Hepatocyte (in vitro differentiated cells): ENCODE results near the gene DGCR2. TPM values are rescaled to one million over a fixed set of nuclear protein-coding genes. Genes with fewer than 3 reads are reported as not detected.

ENCODE experiments used
- DNase-seq: peaks from one replicate; pipeline ENCODE4 v3.0.0-alpha.2; 2016; ENCODE audit warnings: low spot score
- H2AFZ ChIP-seq: fragments of 200-600 bp; sonication (generic); 2 replicates; pipeline ENCODE4 v1.6.0; 2016; ENCODE audit warnings: antibody characterized with exemption, mild to moderate bottlenecking
- H3K27ac ChIP-seq: fragments of 200-600 bp; sonication (generic); 2 replicates; pipeline ENCODE4 v1.5.1; 2016; ENCODE audit warnings: mild to moderate bottlenecking
- H3K27me3 ChIP-seq: fragments of 200-600 bp; sonication (generic); 2 replicates; pipeline ENCODE4 v1.6.1; 2016
- H3K36me3 ChIP-seq: fragments of 200-600 bp; sonication (generic); replicated peaks from 2 replicates; pipeline ENCODE4 v1.5.1; 2016; ENCODE audit warnings: low read depth; ENCODE audit not compliant: insufficient read depth
- H3K4me1 ChIP-seq: fragments of 200-600 bp; sonication (generic); 2 replicates; pipeline ENCODE4 v1.5.1; 2016; ENCODE audit warnings: mild to moderate bottlenecking, moderate library complexity; ENCODE audit not compliant: insufficient read depth
- H3K4me2 ChIP-seq: fragments of 200-600 bp; sonication (generic); 2 replicates; pipeline ENCODE4 v1.6.0; 2016
- H3K4me3 ChIP-seq: fragments of 200-600 bp; sonication (generic); 2 replicates; pipeline ENCODE4 v1.5.1; 2016; ENCODE audit warnings: mild to moderate bottlenecking
- H3K79me2 ChIP-seq: fragments of 200-600 bp; sonication (generic); 2 replicates; pipeline ENCODE4 v1.6.0; 2017; ENCODE audit warnings: mild to moderate bottlenecking
- H3K9me2 ChIP-seq: fragments of 200-600 bp; sonication (generic); replicated peaks from 2 replicates; pipeline ENCODE4 v1.6.0; 2017; ENCODE audit warnings: mild to moderate bottlenecking; ENCODE audit not compliant: insufficient read depth
- H3K9me3 ChIP-seq: fragments of 200-600 bp; sonication (generic); 2 replicates; pipeline ENCODE4 v1.5.1; 2016; ENCODE audit warnings: low read depth, mild to moderate bottlenecking
- H4K20me1 ChIP-seq: fragments of 200-600 bp; sonication (generic); 2 replicates; pipeline ENCODE4 v1.6.0; 2016; ENCODE audit warnings: mild to moderate bottlenecking; ENCODE audit not compliant: insufficient read depth, poor library complexity, severe bottlenecking
- EZH2 ChIP-seq: fragments of 200-600 bp; sonication (generic); IDR thresholded peaks from 2 replicates; pipeline ENCODE4 v1.6.1; 2016; ENCODE audit warnings: antibody characterized with exemption, mild to moderate bottlenecking, borderline replicate concordance
- EZH2phosphoT487 ChIP-seq: fragments of 200-600 bp; sonication (generic); IDR thresholded peaks from one replicate; pipeline ENCODE4 v1.6.1; 2018; ENCODE audit warnings: antibody characterized with exemption, mild to moderate bottlenecking, low read depth, moderate library complexity; ENCODE audit not compliant: unreplicated experiment, severe bottlenecking
- WGBS: methylation state at CpG from one replicate; pipeline ENCODE4 v1.1.6; 2016; ENCODE audit warnings: low lambda C conversion rate; ENCODE audit errors: missing lambda C conversion rate; 5-methylcytosine and 5-hydroxymethylcytosine counted together
- polyA plus RNA-seq: library from polyadenylated mRNA; unstranded; fragments of >200 nt; fragmentation: Nextera tagmentation; extraction: Ambion mirVana; gene quantifications from 2 replicates; pipeline ENCODE4 v1.2.1, GENCODE V29; 2016
- total RNA-seq: library from RNA; depleted of rRNA; stranded (reverse); fragments of >200 nt; gene quantifications from 2 replicates; pipeline ENCODE4 v1.2.3, GENCODE V29; 2014
- TF ChIP-seq, protein P1 (sequence below): fragments of 200-600 bp; sonication (generic); IDR thresholded peaks from 2 replicates; pipeline ENCODE4 v1.5.1; 2016; ENCODE audit warnings: antibody characterized with exemption, mild to moderate bottlenecking; ENCODE audit not compliant: poor library complexity

Gene DGCR2
- total and polyA plus RNA-seq, 2 experiments from 2014 or later = 61.5 to 67.2 TPM

GRCh38 chr22:19138217-19139000 lies 16.2 kb upstream of the DGCR2 start:
- WGBS = 96% methylated on average over 15 of the region's 15 CpGs
- Histone ChIP-seq H3K4me3 (no peak overlapping the region), H3K27ac (no peak overlapping the region), H3K27me3 (no peaks in the 10 kb centered on the region), H3K79me2 (peaks cover 4% of the 10 kb centered on the region), H3K4me2 (no peak overlapping the region), H3K4me1 (no peaks in the 10 kb centered on the region), H3K36me3 (no peaks in the 10 kb centered on the region), H2AFZ (no peak overlapping the region), H3K9me3 (no peaks in the 10 kb centered on the region), H3K9me2 (no peaks in the 10 kb centered on the region), H4K20me1 (no peaks in the 10 kb centered on the region)
- TF ChIP-seq EZH2phosphoT487 (no peak), EZH2 (no peak)
- TF ChIP-seq, protein P1, sequence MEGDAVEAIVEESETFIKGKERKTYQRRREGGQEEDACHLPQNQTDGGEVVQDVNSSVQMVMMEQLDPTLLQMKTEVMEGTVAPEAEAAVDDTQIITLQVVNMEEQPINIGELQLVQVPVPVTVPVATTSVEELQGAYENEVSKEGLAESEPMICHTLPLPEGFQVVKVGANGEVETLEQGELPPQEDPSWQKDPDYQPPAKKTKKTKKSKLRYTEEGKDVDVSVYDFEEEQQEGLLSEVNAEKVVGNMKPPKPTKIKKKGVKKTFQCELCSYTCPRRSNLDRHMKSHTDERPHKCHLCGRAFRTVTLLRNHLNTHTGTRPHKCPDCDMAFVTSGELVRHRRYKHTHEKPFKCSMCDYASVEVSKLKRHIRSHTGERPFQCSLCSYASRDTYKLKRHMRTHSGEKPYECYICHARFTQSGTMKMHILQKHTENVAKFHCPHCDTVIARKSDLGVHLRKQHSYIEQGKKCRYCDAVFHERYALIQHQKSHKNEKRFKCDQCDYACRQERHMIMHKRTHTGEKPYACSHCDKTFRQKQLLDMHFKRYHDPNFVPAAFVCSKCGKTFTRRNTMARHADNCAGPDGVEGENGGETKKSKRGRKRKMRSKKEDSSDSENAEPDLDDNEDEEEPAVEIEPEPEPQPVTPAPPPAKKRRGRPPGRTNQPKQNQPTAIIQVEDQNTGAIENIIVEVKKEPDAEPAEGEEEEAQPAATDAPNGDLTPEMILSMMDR = no peak
- DNase-seq = no peak

DNA sequence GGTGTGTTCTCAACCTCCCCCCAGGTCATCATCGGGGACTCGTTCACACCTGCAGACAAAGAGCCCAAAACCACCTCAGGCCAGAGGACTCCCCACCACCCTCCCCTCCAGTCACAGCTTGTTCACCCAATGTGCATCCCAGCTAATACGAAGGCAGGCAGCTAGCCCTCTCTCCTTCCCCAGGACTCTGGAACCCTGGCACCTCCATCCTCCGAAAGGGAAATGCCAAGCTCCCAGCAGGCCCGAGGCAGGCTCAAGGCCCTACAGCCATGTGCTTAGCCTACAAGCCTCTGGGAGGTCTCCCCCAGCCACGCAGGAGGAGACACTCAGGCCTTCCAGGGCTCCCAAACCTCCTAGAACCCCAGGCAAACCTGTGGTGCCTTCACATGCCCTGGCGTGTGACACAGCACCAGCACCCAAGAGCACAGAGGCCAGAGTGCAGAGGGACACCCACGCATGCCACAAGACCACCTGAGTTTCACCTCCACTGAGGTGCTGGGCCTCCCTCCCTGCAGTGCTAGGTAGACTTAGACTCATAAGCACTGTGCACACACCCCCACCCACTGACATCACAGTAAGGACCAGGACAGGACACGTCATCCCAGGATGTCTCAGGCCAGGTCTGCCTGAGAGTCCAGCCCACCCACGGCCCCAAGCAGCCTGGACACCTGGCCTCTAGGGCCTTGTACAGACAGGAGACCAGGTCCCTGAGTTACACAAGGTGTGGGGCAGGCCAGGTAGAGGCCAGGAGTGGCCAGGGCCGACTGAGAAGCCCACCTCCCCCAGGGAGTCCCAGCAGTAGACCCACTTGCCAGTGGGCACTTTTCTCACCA lies 15.4 kb upstream of the DGCR2 start:
- WGBS = 96% methylated on average over 10 of the region's 11 CpGs
- H3K4me3 ChIP-seq = no peak overlapping the region
- TF ChIP-seq, protein P1 = no peak
- no peak for TF ChIP-seq EZH2phosphoT487
- no peak for TF ChIP-seq EZH2
- H3K9me2 ChIP-seq = no peaks in the 10 kb centered on the region
- no peaks in the 10 kb centered on the region for H3K4me1 ChIP-seq
- H3K36me3 ChIP-seq = no peaks in the 10 kb centered on the region
- no peak overlapping the region for H3K4me2 ChIP-seq
- no peaks in the 10 kb centered on the region for H4K20me1 ChIP-seq
- no peaks in the 10 kb centered on the region for H3K27me3 ChIP-seq
- H3K27ac ChIP-seq = no peak overlapping the region
- no peak overlapping the region for H2AFZ ChIP-seq
- no peaks in the 10 kb centered on the region for H3K79me2 ChIP-seq
- no peaks in the 10 kb centered on the region for H3K9me3 ChIP-seq
- DNase-seq = no peak

GRCh38 chr22:19136915-19137314 lies 14.7 kb upstream of the DGCR2 start:
- Histone ChIP-seq H3K27me3 (no peaks in the 10 kb centered on the region), H3K27ac (no peak overlapping the region), H3K79me2 (no peaks in the 10 kb centered on the region), H3K4me3 (no peak overlapping the region), H3K4me1 (no peaks in the 10 kb centered on the region), H2AFZ (no peak overlapping the region), H3K4me2 (no peak overlapping the region), H3K9me3 (no peaks in the 10 kb centered on the region), H3K9me2 (no peaks in the 10 kb centered on the region), H3K36me3 (no peaks in the 10 kb centered on the region), H4K20me1 (no peaks in the 10 kb centered on the region)
- 98% methylated on average over 10 of the region's 10 CpGs for WGBS
- no peak for DNase-seq
- TF ChIP-seq EZH2 (no peak), EZH2phosphoT487 (no peak)
- TF ChIP-seq, protein P1 = no peak
